HEK293 (cell line): ENCODE results near the gene CALHM2.
A peak's percentile ranks its signal among the peaks of the same experiment; 100 is the strongest.

Source experiments
- CTCF ChIA-PET: fragments of 350-600 bp; formaldehyde crosslinking; extraction: SDS; loops from one replicate; lab custom pipeline; 2021; ENCODE audit warnings: antibody characterized with exemption; lab: Yijun Ruan, JAX
- POLR2A ChIA-PET: fragments of 300-600 bp; formaldehyde crosslinking; extraction: SDS; loops from one replicate; lab custom pipeline; 2020; ENCODE audit warnings: antibody characterized with exemption, inconsistent platforms; lab: Yijun Ruan, JAX
- H3K27ac ChIP-seq: fragments of 200-500 bp; sonication (Bioruptor generic); 2 replicates; pipeline ENCODE4 v1.5.1; 2014; ENCODE audit warnings: low read depth, low read length, control low read depth, inconsistent platforms; ENCODE audit errors: extremely low read depth
- H3K36me3 ChIP-seq, 2 experiments: fragments of 200-500 bp in 1 of 2; sonication (Bioruptor generic) in 1 of 2; 1 replicate in 1 of 2; 2 replicates in 1 of 2; pipeline ENCODE4 v1.5.1; 2014 to 2017; ENCODE audit warnings: inconsistent platforms in 2 of 2, low read length in 2 of 2; ENCODE audit not compliant: control insufficient read depth in 2 of 2, insufficient read depth in 1 of 2
- H3K4me1 ChIP-seq: fragments of 200-500 bp; sonication (Bioruptor generic); 2 replicates; pipeline ENCODE4 v1.5.1; 2014; ENCODE audit warnings: mild to moderate bottlenecking, low read length, inconsistent platforms; ENCODE audit not compliant: control insufficient read depth, insufficient read depth
- H3K4me3 ChIP-seq: 2 replicates; pipeline ENCODE4 v1.5.1; 2011; ENCODE audit warnings: low read depth, mild to moderate bottlenecking, control low read depth, low read length, moderate library complexity
- H3K9me3 ChIP-seq: fragments of 200-500 bp; sonication (Bioruptor generic); 2 replicates; pipeline ENCODE4 v1.5.1; 2014; ENCODE audit warnings: low read depth, low read length, inconsistent platforms; ENCODE audit not compliant: control insufficient read depth, insufficient read depth
- ATF2 ChIP-seq: fragments of 450-650 bp; formaldehyde crosslinking; IDR thresholded peaks from 2 replicates; pipeline ENCODE4 v1.5.1; 2016; ENCODE audit warnings: missing biosample characterization, missing genetic modification characterization, low read depth
- CTCF ChIP-seq: fragments of 450-650 bp; formaldehyde crosslinking; IDR thresholded peaks from 2 replicates; pipeline ENCODE4 v1.5.1; 2016; ENCODE audit warnings: missing biosample characterization, missing genetic modification characterization
- SCRT1 ChIP-seq: fragments of 450-650 bp; formaldehyde crosslinking; IDR thresholded peaks from 2 replicates; pipeline ENCODE4 v1.5.1; 2016; ENCODE audit warnings: missing biosample characterization, missing genetic modification characterization, borderline replicate concordance
- ZBTB21 ChIP-seq: fragments of 450-650 bp; formaldehyde crosslinking; IDR thresholded peaks from 2 replicates; pipeline ENCODE4 v1.5.1; 2017; ENCODE audit warnings: missing biosample characterization, missing genetic modification characterization
- ZNF223 ChIP-seq: fragments of 450-650 bp; formaldehyde crosslinking; IDR thresholded peaks from 2 replicates; pipeline ENCODE4 v1.5.1; 2016; ENCODE audit warnings: missing biosample characterization, missing genetic modification characterization
- ZNF513 ChIP-seq: fragments of 450-650 bp; IDR thresholded peaks from 2 replicates; pipeline ENCODE4 v1.5.1; 2018; ENCODE audit warnings: missing biosample characterization, missing genetic modification characterization
- ZNF544 ChIP-seq: fragments of 450-650 bp; formaldehyde crosslinking; IDR thresholded peaks from 2 replicates; pipeline ENCODE4 v1.5.0; 2017; ENCODE audit warnings: missing biosample characterization, missing genetic modification characterization
- ZNF548 ChIP-seq: fragments of 450-650 bp; formaldehyde crosslinking; IDR thresholded peaks from 2 replicates; pipeline ENCODE4 v1.5.1; 2016; ENCODE audit warnings: missing biosample characterization, missing genetic modification characterization
- ZNF692 ChIP-seq: fragments of 450-650 bp; formaldehyde crosslinking; IDR thresholded peaks from 2 replicates; pipeline ENCODE4 v1.5.1; 2016; ENCODE audit warnings: missing biosample characterization, missing genetic modification characterization

Gene CALHM2

GRCh38 chr10:103397191-103397825, 54.9 kb downstream of the CALHM2 start:
- TF ChIP-seq ZBTB21 = no peak
- no peak for TF ChIP-seq ATF2 (tag by site-specific recombination)
- no peak for TF ChIP-seq ZNF513 (tag by site-specific recombination)
- H3K27ac ChIP-seq = no peak overlapping the region; the same call in 1 of the 2 replicates
- H3K4me3 ChIP-seq = peak overlapping the region; percentile 55
- no peaks in the 10 kb centered on the region for H3K9me3 ChIP-seq
- CTCF ChIA-PET = interaction anchor here (1.4 to 1.5 kb wide), 2 partner anchors 15 to 167 kb away, joined by 4 to 5 read pairs; no protein-coding TSS in a partner anchor
- POLR2A ChIA-PET = interaction anchor here (1.0 to 2.0 kb wide), 6 partner anchors 23 to 95 kb away, joined by 3 to 15 read pairs (median 8); partner anchors contain the start of genes PCGF6 and TAF5
- peaks cover 52 to 65% of the 10 kb centered on the region in 2 experiments for H3K36me3 ChIP-seq
- H3K4me1 ChIP-seq = peaks cover 6% of the 10 kb centered on the region

- peaks cover 6% of the 10 kb centered on the region for H3K4me1 ChIP-seq
- peak overlapping the region; percentile 30; the same call in 1 of the 2 replicates for H3K27ac ChIP-seq
- no peaks in the 10 kb centered on the region for H3K9me3 ChIP-seq
- ChIA-PET POLR2A (interaction anchor here (0.7 to 2.0 kb wide), 8 partner anchors 19 to 95 kb away, joined by 3 to 15 read pairs (median 4); partner anchors contain the start of genes PCGF6 and TAF5), CTCF (interaction anchor here (1.4 kb wide), 1 partner anchor 167 kb away, joined by 4 read pairs; no protein-coding TSS in a partner anchor)
- no peak for TF ChIP-seq ZNF548 (tag by site-specific recombination)
- 0 out of 2 replicates have a peak, but pooled peaks have one; percentile 7 for TF ChIP-seq CTCF (tag by site-specific recombination)
- peak; percentile 41; the same call in 1 of the 2 replicates for TF ChIP-seq ZNF692 (tag by site-specific recombination)
- TF ChIP-seq ZNF544 = no peak
- no peak for TF ChIP-seq ZNF223
- no peak for TF ChIP-seq SCRT1 (tag by site-specific recombination)
- peak overlapping the region; percentile 55 for H3K4me3 ChIP-seq
- H3K36me3 ChIP-seq = peaks cover 53 to 64% of the 10 kb centered on the region in 2 experiments
These were observed 55.4 kb downstream of the CALHM2 start for GRCh38 chr10:103396789-103397087.
